GM15510 (cell line): Measurements from ENCODE around the gene SPTLC3.

ENCODE experiments used
- POLR2A ChIP-seq: IDR thresholded peaks from 3 replicates; pipeline ENCODE4 v1.6.1; 2011; ENCODE audit warnings: borderline replicate concordance; ENCODE audit not compliant: insufficient read length; ENCODE audit errors: extremely low read depth

The SPTLC3 gene

DNA sequence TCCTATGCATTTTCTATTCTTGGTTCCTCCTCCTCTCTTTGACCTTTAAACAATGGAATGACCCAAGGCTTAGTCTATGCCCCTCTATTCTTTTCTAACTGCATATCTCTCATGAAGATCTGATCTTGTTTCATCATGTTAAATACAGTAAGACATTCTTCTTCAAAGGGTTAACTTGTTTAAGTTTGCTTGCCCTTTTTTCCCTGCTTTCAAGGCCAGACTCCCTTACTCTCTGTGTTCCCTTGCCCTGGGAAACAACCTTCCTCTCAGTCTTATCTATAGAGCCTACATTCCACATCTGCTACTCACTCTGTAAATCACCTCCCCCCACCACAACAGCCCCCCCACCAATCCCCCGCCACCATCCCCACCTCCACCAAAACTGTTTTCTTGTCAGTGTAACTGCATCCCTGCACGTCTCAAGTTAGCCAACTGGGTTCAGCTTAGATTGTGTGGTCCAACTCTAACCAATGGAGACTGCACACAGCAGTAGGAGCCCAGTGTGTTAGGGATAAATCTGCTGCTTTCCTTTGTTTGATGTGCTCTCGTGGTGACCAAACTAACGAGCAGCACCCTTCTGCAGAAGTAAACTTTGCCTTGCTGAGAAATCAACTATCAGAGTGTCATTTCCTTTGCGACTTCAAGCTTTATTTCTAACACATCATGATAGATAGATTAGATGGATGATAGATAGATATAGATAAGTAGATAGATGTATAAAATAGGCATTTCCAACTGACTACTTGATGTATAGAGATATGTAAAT, 12.6 kb downstream of the SPTLC3 start:
- no peak for TF ChIP-seq POLR2A

DNA sequence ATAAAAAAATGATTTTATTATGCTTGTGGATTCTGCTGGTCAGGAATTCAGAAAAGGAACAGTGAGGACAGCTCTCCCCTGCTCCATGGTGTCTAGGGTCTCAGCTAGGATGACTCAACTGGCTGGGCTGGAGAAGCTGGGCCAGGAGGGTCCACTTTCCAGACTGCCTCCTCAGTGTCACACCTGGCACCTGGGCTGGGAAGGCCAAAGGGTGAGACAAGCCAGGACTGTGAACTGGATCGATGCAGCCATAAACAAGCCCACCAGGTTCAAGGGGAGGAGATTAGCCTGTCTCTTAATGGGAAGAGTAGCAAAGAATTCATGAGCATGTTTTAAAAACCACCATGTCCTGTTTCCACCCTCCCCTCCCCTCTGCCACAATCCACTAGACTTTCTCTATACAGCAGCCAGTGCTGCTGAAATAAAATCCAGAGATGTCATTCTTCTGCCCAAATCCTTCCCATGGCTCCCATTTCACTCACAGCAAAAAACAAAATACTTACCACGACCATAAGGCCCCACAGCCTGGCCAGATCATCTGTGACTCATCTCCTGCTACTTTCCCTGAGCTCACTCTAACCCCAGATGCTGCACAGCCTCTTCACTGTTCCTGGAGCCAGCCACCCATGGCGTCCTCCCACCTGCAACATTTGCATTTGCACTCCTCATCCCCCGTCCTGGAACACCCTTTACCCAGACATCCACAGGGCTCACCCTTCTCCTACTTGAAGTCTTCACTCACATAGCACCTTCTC, 13.8 kb downstream of the SPTLC3 start:
- no peak for TF ChIP-seq POLR2A

DNA sequence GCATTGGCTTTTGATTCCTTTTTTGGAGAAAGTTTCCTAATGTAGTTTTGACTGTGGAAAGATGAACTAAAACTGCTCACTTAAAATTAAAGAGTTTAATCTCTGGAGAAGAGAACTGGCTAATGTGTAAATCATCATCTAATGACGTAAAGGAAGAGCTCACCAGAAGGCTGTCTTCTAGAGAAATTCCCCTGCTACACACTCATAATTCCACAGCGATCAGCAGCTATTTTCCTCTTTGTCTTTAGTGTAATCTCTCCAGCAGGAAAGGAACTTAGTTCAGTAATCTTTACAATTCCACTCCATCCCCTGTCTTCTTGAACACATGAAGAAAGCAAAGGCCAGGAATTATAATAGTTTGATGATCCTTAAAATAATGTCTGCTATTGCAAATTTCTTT, 15.8 kb downstream of the SPTLC3 start:
- no peak for TF ChIP-seq POLR2A

DNA sequence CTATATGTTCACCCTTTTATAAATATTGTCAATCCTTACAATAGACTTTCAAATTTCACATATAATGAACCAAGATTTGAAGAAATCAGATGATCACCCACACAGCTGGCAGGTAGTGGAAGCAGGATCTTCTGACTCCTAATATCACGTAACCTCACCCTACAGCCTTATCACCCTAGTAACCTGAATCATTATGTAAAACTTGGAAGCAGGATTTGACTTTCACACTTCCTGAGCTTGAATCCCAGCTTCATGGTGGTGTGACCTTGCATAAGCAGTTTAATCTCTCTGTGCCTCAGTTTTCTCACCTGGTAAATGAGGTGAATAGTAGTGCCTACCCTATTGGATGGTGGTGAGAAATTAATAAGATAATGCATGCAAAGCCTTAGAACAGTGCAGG, 16.4 kb downstream of the SPTLC3 start:
- TF ChIP-seq POLR2A: no peak

DNA sequence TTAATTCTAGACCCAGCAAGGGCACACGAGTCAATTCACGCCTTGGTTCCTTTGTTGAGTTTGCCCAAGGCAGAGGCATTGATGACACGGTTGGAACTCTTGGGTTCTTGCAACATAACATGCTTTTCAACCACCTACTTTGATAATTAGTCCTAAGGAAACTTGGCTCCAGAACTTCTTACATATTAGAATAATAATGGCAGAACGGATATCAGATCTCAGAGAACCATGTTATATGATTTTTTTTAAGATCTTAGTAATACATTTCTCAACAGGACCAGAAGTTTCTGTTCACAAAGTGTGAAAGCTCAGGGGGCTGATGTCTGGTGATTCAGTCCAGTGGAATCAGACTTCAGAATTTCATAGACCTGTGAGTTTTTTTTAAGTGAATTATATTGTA, 19.2 kb downstream of the SPTLC3 start:
- TF ChIP-seq POLR2A: no peak

DNA sequence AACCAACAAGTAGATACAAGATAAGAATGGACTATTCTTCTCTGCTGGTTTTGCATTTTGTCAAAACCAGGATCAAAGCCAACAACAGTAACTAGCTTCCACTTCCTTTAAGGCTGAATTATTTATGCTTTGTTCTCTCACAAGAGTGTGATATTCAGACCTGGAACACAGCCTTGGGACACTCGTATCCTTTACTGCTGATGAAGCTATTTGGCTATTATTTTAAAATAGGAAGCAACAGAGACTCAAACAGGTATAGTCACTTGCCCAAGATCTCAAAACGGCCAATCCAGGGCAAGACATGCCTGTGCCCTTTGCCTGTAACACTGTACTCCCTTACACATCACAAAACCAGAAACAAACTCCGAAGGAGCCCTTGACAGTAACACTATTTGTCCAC, 19.9 kb downstream of the SPTLC3 start:
- no peak for TF ChIP-seq POLR2A

DNA sequence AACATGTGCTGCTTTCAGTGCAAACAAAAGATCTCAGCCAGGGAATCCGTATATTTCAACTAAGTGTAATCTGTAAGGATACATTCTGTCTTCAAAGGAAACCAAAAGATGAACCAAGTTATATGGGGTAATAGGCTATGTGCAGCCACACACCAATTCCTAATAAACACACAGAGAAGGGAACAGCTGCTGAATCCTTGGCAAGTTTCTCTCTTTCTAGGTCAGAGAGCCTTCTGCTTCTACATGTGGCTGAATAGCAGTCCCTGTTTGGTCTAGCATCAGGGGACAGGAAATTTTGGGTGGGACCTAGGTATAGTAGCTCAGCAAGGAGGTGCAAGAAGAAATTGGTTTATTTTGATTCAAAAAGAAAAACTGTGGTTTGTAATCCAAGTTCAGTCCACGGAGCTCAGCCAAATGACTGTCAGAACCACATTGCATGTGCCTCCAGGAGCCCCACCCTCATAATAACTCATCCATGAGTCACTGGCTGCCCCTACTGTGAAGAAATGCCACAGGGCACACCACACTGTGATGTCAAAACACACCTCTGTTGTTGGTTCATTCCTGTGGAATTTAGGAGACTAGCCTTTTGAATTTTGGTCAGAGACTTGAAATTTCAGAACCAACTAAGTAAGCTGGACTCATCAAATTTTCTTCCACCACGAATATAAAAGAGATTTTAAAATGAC, 21.1 kb downstream of the SPTLC3 start:
- no peak for TF ChIP-seq POLR2A

DNA sequence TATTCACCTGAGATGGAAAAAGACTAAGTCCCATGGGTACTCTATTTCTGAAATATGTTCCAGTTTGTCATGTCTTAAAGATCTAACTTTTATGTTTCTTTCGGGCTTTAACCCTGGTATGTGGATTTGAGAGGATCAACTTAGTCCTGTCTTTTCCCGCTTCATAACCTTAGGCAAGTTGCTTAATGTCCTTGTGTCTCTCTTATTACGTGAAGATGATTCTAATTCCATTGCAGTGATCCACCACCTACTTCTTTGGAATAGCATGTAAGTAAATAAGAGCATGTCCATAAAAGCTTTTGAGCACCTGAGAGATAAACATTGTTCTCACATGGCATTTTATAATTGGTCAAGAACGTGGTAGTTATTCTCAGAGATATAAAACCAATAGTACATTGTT, 23.0 kb downstream of the SPTLC3 start:
- TF ChIP-seq POLR2A: no peak

DNA sequence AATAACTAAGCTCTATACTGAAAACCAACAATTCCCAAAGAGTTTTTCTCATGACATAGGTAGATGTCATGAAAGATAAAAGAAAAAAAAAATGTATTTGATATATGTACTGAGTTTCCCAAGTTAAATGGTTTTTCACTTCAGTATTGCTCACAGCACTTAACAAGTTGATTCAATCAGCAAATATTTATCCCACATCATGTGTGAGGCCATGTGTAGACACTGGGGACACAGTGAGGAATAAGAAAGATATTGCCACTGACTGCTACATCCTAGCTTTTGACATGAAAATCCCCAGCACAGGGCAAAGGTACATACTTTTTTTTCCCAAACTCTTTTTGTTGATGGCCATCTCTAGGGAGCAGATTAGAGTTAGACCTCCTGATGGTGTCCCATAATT, 25.3 kb downstream of the SPTLC3 start:
- no peak for TF ChIP-seq POLR2A

DNA sequence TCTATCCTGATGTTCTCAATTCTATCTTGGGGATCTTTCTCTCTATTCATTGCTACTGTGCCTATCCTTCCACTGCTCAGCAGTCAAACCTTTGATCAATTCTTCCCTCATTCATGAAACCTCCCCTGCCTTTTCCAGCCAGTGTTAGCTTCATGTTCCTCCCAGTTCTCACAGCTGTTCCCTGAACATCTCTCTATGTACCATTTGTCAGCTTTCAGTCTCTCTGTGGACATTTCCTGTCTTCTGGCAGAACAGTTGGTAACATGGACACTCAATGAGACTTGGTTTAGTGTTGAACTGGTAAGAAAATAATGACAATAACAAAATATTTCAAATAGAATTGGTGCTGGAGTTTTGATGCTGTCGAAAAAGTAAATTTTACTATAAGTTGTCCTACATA, 26.2 kb downstream of the SPTLC3 start:
- TF ChIP-seq POLR2A: no peak

DNA sequence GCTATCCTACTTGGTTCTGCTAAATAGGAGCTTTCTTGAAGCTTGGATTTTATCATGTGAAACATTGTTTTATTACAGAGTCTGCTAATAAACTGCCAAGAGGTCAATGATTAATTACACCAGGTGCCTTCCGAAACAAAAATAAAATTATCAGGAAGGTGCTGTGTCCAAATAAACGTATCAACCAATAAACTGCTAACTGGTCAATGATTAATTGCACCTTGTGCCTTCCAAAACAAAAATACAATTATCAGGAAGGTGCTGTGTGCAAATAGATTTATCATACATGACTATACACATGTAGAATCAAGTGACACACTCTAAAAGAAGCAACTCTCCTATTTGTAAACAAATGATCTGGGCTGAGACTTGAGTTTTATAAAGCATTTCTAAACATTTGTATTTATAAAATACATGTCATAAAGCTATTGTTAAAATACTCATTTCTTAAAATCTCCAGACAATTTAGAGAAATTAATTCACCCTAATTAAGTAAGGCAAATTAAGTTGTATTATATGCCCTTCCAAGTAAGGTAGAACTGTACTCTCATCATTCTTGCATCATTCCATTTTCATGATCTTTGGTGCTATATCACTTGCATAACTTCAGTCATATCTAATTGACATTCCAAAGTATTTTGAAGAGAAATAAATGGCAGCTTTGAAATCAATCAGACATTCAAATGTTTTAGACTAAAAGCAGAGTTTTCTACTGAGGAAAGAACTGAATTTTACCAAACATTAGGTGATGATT, 26.8 kb downstream of the SPTLC3 start:
- TF ChIP-seq POLR2A: no peak

DNA sequence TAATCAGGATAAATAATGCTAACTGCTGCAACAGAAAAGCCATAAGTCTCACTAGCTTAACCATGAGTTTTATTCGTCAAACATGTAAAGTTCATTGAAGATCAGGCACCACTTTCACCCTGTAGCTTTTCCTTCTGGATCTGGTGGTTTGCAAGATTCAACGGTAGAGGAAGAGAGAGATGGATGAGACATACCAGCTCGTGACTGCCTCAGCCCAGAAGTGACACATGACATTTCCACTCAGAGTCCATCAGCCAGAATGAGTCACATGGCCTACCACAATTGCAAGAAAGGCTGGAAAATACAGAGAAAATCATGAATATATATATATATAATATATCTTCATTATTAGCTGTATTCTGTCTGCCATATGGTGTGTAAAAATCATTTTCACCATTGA, 29.0 kb downstream of the SPTLC3 start:
- TF ChIP-seq POLR2A: no peak

DNA sequence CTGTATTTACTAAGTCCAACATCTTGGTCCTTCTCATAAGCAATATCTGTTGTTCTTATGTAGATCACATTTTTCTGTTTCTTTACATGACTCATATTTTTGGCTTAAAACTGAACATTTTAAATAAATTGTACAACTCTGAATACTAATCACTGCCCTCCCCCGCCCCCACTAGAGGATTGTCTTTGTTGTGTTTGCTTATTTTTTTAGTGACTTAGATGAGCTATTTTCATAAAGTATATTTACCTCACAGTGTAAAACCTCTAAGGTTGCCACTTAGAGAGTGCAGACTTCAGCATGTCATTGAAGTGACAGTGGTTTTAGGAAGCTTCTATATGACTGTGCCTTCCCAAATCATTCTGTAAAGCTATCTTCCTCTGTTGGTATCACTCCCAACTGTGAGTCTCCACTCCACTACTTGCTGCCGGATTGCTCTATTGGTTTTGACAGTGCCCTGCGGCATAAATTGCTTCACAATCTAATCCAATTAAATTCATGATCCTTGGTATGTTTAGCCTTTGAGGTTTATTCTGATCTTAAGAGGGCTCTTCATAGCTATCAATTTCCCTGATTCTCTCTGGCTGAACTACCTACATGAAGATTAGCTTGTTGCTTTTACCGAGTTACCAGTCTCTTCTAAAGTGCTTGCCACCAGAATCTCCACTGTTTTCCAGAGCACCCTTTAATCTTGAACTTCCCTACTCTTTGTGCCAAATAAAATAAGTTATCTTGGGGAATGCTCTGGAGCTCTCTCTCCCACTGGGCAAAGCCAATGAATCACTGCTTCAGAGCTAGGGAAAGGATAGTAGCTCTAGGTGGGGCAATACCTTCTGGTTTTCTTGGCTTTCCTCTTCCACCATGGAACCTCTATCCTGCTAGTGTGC, 33.0 kb downstream of the SPTLC3 start:
- TF ChIP-seq POLR2A: no peak

DNA sequence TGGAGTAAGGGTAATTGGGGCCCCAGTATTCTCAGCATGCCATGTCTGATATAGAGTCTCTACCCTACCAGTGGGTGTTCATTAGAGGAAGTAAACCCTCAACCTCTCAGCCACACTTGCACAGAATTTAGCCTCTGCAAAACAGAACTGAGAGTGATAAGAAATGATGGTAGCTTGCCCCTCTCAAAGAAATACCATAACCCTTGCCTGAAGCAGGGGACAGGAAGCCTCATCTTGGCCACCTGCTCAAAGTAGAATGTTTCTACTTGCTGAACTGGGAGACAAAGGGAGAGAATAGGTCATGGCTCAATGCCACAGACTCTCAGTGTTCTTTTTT, 33.7 kb downstream of the SPTLC3 start:
- TF ChIP-seq POLR2A: no peak
